ENCODE data around the gene CAMK1G. TPM values are rescaled to one million over a fixed set of nuclear protein-coding genes. Genes with fewer than 3 reads are reported as not detected.

CAMK1G gene
- total RNA-seq, 4 donors from 2014 or later: 0.23 to 0.34 TPM; not detected in 2

DNA sequence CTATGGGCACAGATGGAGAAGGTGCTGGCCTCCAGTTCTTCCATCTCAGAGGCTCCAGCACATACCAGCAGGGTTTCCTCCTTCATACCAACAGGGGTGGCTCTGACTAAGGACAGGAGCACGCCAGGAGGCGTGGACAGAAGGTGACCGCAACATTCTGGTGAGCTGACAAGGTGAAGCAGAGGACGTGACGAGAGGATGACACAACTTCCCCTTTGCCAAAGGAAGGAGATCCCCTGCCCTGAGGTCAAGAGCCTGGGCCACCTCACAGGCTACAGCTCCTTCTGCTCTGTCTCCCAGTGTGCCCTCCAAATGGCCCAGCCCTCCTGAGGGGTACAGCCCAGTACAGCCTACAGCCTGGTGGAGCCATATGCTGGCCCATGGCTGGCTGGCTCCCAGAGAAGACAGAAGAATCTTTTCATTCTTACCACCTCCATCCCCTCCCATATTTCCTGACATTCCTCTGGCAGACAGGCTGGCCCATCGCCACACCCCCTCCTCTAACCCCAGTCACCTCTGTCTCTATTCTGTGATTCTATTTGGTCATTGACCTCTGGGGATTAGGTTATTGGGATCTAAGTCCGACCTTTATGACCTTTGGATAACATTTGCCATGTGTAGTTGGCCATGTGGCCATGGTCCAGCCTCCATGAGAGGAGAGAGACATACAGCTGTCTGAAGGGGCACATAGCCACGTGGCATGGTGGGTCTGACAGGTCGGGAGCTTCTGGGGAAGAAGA lies 73.8 kb downstream of the CAMK1G start:
- TF ChIP-seq POLR2A (IDR thresholded peaks at IDR 0.05) (no peak), EP300 (IDR thresholded peaks at IDR 0.05) (no peak), POLR2AphosphoS5 (IDR thresholded peaks at IDR 0.05) (no peak)
- TF ChIP-seq, protein P1, sequence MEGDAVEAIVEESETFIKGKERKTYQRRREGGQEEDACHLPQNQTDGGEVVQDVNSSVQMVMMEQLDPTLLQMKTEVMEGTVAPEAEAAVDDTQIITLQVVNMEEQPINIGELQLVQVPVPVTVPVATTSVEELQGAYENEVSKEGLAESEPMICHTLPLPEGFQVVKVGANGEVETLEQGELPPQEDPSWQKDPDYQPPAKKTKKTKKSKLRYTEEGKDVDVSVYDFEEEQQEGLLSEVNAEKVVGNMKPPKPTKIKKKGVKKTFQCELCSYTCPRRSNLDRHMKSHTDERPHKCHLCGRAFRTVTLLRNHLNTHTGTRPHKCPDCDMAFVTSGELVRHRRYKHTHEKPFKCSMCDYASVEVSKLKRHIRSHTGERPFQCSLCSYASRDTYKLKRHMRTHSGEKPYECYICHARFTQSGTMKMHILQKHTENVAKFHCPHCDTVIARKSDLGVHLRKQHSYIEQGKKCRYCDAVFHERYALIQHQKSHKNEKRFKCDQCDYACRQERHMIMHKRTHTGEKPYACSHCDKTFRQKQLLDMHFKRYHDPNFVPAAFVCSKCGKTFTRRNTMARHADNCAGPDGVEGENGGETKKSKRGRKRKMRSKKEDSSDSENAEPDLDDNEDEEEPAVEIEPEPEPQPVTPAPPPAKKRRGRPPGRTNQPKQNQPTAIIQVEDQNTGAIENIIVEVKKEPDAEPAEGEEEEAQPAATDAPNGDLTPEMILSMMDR (IDR thresholded peaks at IDR 0.05): no peak
- Histone ChIP-seq H3K27ac (no peak overlapping the region), H3K36me3 (no peaks in the 10 kb centered on the region), H3K9me3 (no peaks in the 10 kb centered on the region), H3K27me3 (peaks cover 3% of the 10 kb centered on the region), H3K4me3 (no peak overlapping the region), H3K4me1 (peaks cover 37% of the 10 kb centered on the region)
- DNase-seq (ENCODE audit: low spot score in 2 of 2): no peak
- WGBS: 76% methylated on average over 7 of the region's 9 CpGs

DNA sequence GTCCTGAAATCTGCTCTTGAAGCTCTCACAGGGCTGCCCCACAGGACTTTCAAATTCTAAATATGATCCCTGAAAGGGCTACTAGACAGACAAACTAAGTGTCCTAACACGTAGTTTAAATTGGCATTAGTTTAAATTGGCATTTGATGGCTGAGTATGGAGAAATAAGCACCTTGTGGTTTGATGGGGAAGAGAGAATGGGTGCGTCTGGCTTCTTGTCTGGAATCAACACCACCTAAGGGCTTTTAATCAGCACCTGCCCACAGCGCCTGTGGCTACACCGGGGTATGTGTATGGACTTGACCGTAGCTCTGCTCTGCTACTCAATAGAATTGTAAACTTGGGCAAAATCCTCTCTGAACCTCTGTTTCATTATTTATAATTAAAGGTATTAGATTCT lies 74.4 kb downstream of the CAMK1G start:
- Histone ChIP-seq H3K4me1 (peaks cover 31% of the 10 kb centered on the region), H3K4me3 (no peak overlapping the region), H3K27me3 (peaks cover 3% of the 10 kb centered on the region), H3K9me3 (no peaks in the 10 kb centered on the region), H3K36me3 (no peaks in the 10 kb centered on the region), H3K27ac (no peak overlapping the region)
- WGBS: 55% methylated on average over 5 of the region's 5 CpGs
- TF ChIP-seq POLR2AphosphoS5 (IDR thresholded peaks at IDR 0.05): no peak
- TF ChIP-seq POLR2A (IDR thresholded peaks at IDR 0.05): no peak
- TF ChIP-seq EP300 (IDR thresholded peaks at IDR 0.05): no peak
- TF ChIP-seq, protein P1 (IDR thresholded peaks at IDR 0.05): no peak
- DNase-seq (ENCODE audit: low spot score in 2 of 2): no peak

DNA sequence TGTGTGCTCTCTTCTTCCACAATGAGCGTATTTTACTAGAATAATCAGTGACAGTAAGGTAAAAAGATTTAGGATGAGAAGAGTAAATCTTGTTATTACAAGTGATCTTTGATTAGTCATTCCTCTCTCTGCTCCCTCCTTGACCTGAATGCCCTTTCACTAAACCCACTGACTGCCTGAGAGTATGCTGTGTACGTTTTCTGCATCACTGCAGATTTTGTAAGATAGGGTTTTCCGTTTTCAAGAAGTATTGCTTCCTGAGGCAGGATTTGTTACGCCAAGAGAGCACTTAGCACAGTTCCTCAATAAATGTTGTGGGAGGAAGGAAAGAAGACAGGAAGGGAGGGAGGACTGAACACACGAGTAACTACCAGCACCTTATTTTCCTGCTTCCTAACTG lies 76.4 kb downstream of the CAMK1G start:
- H3K36me3 ChIP-seq: no peaks in the 10 kb centered on the region
- no peak overlapping the region for H3K27ac ChIP-seq

DNA sequence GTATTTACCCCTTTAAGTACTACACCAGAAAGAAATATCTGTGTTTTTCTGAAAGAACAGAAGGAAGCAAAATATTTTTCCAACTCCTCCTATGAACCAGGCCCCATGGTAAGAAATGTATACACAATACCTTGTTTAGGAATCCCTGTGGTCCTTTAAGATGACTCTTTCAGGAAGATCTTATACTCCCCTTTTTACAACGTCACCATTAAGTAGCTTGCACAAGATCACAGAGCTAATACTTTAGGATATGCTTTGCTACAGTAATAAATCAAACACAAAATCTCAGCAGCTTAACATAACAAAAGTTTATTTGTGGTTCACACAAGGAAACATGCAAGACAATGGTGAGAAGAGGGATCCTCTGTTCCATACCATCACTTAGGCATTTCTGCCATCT lies 77.6 kb downstream of the CAMK1G start:
- Histone ChIP-seq H3K36me3 (no peaks in the 10 kb centered on the region), H3K27me3 (peaks cover 3% of the 10 kb centered on the region), H3K9me3 (no peaks in the 10 kb centered on the region), H3K4me3 (no peak overlapping the region), H3K4me1 (peaks cover 12% of the 10 kb centered on the region), H3K27ac (no peak overlapping the region)
- DNase-seq (ENCODE audit: low spot score in 2 of 2): no peak
- TF ChIP-seq POLR2AphosphoS5 (IDR thresholded peaks at IDR 0.05) (no peak), EP300 (IDR thresholded peaks at IDR 0.05) (no peak), POLR2A (IDR thresholded peaks at IDR 0.05) (no peak)
- TF ChIP-seq, protein P1 (IDR thresholded peaks at IDR 0.05): no peak
- 46% methylated on average over 1 of the region's 1 CpG for WGBS

More for the DNA sequence above, 76.4 kb downstream of the CAMK1G start:
- H3K4me1 ChIP-seq: peaks cover 12% of the 10 kb centered on the region
- no peak for TF ChIP-seq POLR2AphosphoS5 (IDR thresholded peaks at IDR 0.05)
- TF ChIP-seq POLR2A (IDR thresholded peaks at IDR 0.05): no peak
- TF ChIP-seq EP300 (IDR thresholded peaks at IDR 0.05): no peak
- TF ChIP-seq, protein P1 (IDR thresholded peaks at IDR 0.05): no peak
- no peaks in the 10 kb centered on the region for H3K9me3 ChIP-seq
- 22% methylated on average over 5 of the region's 5 CpGs for WGBS
- H3K27me3 ChIP-seq: peaks cover 3% of the 10 kb centered on the region
- no peak overlapping the region for H3K4me3 ChIP-seq
- no peak for DNase-seq (ENCODE audit: low spot score in 2 of 2)

DNA sequence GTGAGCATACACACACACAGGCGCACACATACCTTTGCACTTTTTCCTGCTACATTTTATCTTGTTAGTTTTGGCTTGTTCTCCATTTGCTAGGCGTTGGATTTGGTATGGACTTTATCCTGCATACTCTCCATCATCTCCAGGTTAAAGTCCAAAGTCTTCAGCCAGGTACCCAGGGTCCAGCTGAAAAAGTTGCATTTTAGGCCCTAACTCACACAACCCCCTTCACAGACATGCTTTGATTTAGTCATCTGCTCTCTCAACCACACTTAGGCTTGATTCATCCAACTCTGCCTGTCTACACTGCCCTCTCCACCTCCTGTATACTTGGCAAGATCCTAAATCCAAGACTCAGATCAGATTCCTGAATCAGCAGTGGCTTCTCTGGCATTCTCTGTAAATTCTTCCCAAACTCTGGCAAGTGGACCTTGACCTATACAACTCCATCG lies 79.4 kb downstream of the CAMK1G start:
- Histone ChIP-seq H3K36me3 (no peaks in the 10 kb centered on the region), H3K9me3 (no peaks in the 10 kb centered on the region), H3K4me3 (no peak overlapping the region), H3K27ac (no peak overlapping the region), H3K4me1 (peaks cover 8% of the 10 kb centered on the region), H3K27me3 (peaks cover 3% of the 10 kb centered on the region)
- DNase-seq (ENCODE audit: low spot score in 2 of 2): no peak
- no peak for TF ChIP-seq POLR2AphosphoS5 (IDR thresholded peaks at IDR 0.05)
- TF ChIP-seq POLR2A (IDR thresholded peaks at IDR 0.05): no peak
- TF ChIP-seq, protein P1 (IDR thresholded peaks at IDR 0.05): no peak
- TF ChIP-seq EP300 (IDR thresholded peaks at IDR 0.05): no peak
- 93% methylated on average over 3 of the region's 3 CpGs for WGBS
